Caco-2 (cell line): Measurements from ENCODE around the gene SFXN1. TPM values are rescaled to one million over a fixed set of nuclear protein-coding genes. Genes with fewer than 3 reads are reported as not detected.

Experiments
- BruUV-seq: library from RNA; stranded (reverse); fragments of 400-500 nt; replicated peaks from 2 replicates; lab custom pipeline; 2021; lab: Mats Ljungman, UMichigan
- CTCF ChIA-PET: fragments of 300-600 bp; sonication (Branson Sonifier 250); formaldehyde crosslinking; loops from one replicate; lab custom pipeline; 2022; ENCODE audit warnings: antibody characterized with exemption; lab: Charles Lee
- POLR2A ChIA-PET: fragments of 300-600 bp; sonication (Branson Sonifier 250); formaldehyde crosslinking; loops from one replicate; lab custom pipeline; 2022; ENCODE audit warnings: antibody characterized with exemption; lab: Charles Lee
- DNase-seq, 2 experiments: peaks; one replicate each; pipeline versions ENCODE4 v3.0.0 to v3.0.0-alpha.2; 2020 to 2022
- H3K27me3 ChIP-seq: replicated peaks from 2 replicates; pipeline ENCODE4 v1.6.0; 2011; ENCODE audit warnings: low read length; ENCODE audit not compliant: control insufficient read depth, insufficient read depth
- H3K36me3 ChIP-seq: 2 replicates; pipeline ENCODE4 v1.5.1; 2011; ENCODE audit warnings: low read length; ENCODE audit not compliant: control insufficient read depth, insufficient read depth
- H3K4me1 ChIP-seq: fragments of 250-450 bp; sonication (Bioruptor Pico); 2 replicates; pipeline ENCODE4 v1.5.1; 2020; ENCODE audit warnings: mild to moderate bottlenecking
- H3K4me3 ChIP-seq: 2 replicates; pipeline ENCODE4 v1.5.1; 2011; ENCODE audit warnings: low read depth, mild to moderate bottlenecking, control low read depth, low read length
- H3K9me3 ChIP-seq: fragments of 250-450 bp; sonication (Bioruptor Pico); 2 replicates; pipeline ENCODE4 v1.5.1; 2020; ENCODE audit warnings: mild to moderate bottlenecking, moderate library complexity
- H3K27ac Mint-ChIP-seq: one replicate; pipeline ENCODE4 v1.8.0; 2022; ENCODE audit warnings: mixed read lengths; ENCODE audit not compliant: unreplicated experiment
- H3K27me3 Mint-ChIP-seq: one replicate; pipeline ENCODE4 v1.8.0; 2022; ENCODE audit warnings: mixed read lengths; ENCODE audit not compliant: insufficient read depth, unreplicated experiment
- H3K36me3 Mint-ChIP-seq: one replicate; pipeline ENCODE4 v1.8.0; 2022; ENCODE audit warnings: mild to moderate bottlenecking, mixed read lengths; ENCODE audit not compliant: insufficient read depth, unreplicated experiment
- H3K4me1 Mint-ChIP-seq: one replicate; pipeline ENCODE4 v1.8.0; 2022; ENCODE audit warnings: low read depth, mixed read lengths; ENCODE audit not compliant: unreplicated experiment
- H3K4me3 Mint-ChIP-seq: one replicate; pipeline ENCODE4 v1.8.0; 2022; ENCODE audit warnings: mild to moderate bottlenecking, moderate library complexity, mixed read lengths; ENCODE audit not compliant: unreplicated experiment
- H3K9me3 Mint-ChIP-seq: one replicate; pipeline ENCODE4 v1.8.0; 2022; ENCODE audit warnings: mixed read lengths; ENCODE audit not compliant: unreplicated experiment
- intact Hi-C: fragments of 100-400 bp; cut with micrococcal nuclease; formaldehyde crosslinking; loops from one replicate; pipeline ENCODE4 v1.10.0; 2022; ENCODE audit not compliant: unreplicated experiment
- total RNA-seq: library from RNA; stranded (reverse); gene quantifications from 2 replicates; pipeline ENCODE4 v1.2.3, GENCODE V29; 2022
- TF ChIP-seq, protein P1 (sequence below), 2 experiments: fragments of 200-600 bp in 1 of 2; IDR thresholded peaks; 1 replicate in 1 of 2; 2 replicates in 1 of 2; pipeline versions ENCODE4 v1.5.1 to v1.8.0; 2011 to 2022; ENCODE audit warnings: antibody characterized with exemption in 1 of 2, control low read depth in 1 of 2, inconsistent platforms in 1 of 2, low read depth in 1 of 2, low read length in 1 of 2, mild to moderate bottlenecking in 1 of 2, moderate library complexity in 1 of 2; ENCODE audit not compliant: insufficient read depth in 1 of 2, severe bottlenecking in 1 of 2, unreplicated experiment in 1 of 2

Gene SFXN1
- total RNA-seq, 1 experiment from 2014 or later: 104 TPM

DNA sequence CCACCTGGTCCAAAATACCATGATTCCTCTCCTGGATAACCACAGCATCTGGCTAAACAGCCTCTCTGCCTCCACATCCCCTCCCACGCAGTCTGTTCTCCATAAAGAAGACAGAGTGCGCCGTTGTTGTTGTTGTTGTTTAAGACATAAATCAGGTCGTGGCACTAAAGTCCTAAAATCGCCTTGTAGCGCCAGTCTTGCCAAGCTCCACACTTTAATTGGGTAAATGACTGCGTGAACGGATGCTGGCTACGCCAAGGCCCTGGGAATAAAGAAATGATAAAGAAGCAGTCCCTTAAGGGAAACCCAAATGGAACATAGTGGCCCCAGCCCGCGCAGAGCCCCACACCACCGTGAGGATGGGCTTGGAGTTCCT is 364 bp upstream of the SFXN1 start:
- BruUV-seq: no TSS peak
- peaks cover 24% of the 10 kb centered on the region for H3K36me3 Mint-ChIP-seq
- H3K4me3 Mint-ChIP-seq: peak overlapping the region; percentile 95
- POLR2A ChIA-PET: interaction anchor here (0.6 to 1.0 kb wide), 4 partner anchors 8 to 727 kb away, joined by 3 to 8 read pairs (median 4); no protein-coding TSS in a partner anchor
- Histone ChIP-seq H3K4me1 (peaks cover 4% of the 10 kb centered on the region; the same call in 1 of the 2 replicates), H3K4me3 (peak overlapping the region; percentile 93), H3K27me3 (no peaks in the 10 kb centered on the region), H3K36me3 (no peaks in the 10 kb centered on the region), H3K9me3 (no peaks in the 10 kb centered on the region)
- H3K9me3 Mint-ChIP-seq: no peaks in the 10 kb centered on the region
- intact Hi-C loops: no loop called here
- H3K27ac Mint-ChIP-seq: no peak overlapping the region
- TF ChIP-seq, protein P1, sequence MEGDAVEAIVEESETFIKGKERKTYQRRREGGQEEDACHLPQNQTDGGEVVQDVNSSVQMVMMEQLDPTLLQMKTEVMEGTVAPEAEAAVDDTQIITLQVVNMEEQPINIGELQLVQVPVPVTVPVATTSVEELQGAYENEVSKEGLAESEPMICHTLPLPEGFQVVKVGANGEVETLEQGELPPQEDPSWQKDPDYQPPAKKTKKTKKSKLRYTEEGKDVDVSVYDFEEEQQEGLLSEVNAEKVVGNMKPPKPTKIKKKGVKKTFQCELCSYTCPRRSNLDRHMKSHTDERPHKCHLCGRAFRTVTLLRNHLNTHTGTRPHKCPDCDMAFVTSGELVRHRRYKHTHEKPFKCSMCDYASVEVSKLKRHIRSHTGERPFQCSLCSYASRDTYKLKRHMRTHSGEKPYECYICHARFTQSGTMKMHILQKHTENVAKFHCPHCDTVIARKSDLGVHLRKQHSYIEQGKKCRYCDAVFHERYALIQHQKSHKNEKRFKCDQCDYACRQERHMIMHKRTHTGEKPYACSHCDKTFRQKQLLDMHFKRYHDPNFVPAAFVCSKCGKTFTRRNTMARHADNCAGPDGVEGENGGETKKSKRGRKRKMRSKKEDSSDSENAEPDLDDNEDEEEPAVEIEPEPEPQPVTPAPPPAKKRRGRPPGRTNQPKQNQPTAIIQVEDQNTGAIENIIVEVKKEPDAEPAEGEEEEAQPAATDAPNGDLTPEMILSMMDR (IDR thresholded peaks at IDR 0.05; ENCODE audit: insufficient read depth in 1 of 2, low read depth in 1 of 2, low read length in 1 of 2, severe bottlenecking in 1 of 2, unreplicated experiment in 1 of 2): no peak
- CTCF ChIA-PET: interaction anchor here (0.6 to 1.1 kb wide), 2 partner anchors 9 to 13 kb away, joined by 4 to 5 read pairs; no protein-coding TSS in a partner anchor
- H3K27me3 Mint-ChIP-seq: no peaks in the 10 kb centered on the region
- DNase-seq: no peak
- peaks cover 21% of the 10 kb centered on the region for H3K4me1 Mint-ChIP-seq

DNA sequence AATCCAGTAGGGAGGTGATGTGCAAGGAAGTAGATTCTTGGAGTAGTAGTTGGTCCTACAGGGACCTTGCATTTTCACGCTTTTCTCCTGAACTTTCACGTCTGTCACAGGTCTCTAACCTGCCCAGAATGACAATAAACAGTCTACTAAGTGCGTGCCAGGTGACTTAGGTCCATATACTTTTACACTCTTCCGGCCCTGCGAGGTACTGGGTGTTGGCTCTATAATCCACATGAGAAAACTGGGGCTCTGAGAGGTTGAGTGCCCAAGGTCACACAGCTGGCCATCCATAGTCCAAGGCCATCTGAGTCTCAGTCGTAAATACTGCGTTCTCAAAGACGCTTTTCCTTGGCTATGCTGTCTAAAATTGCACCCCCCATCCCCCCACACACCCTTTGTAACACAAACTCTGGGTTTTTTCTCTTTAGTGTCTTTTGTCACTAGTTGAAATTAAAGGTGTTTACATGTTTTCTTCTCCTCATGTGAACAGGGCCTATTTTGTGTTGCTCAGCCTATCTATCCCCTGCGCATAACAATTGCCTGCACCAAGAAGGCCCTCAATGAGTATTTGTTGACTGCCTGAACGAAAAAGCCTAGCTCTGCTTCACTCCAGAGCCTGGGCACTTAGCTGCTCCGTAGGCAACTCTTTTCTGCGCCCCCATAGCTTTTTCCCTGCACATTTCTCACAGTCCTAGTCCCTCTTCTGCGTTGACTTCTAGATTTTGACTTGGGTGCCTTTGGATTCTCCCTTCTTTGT is 943 bp downstream of the SFXN1 start:
- POLR2A ChIA-PET: no interaction called here
- DNase-seq: no peak
- intact Hi-C loops: no loop called here

DNA sequence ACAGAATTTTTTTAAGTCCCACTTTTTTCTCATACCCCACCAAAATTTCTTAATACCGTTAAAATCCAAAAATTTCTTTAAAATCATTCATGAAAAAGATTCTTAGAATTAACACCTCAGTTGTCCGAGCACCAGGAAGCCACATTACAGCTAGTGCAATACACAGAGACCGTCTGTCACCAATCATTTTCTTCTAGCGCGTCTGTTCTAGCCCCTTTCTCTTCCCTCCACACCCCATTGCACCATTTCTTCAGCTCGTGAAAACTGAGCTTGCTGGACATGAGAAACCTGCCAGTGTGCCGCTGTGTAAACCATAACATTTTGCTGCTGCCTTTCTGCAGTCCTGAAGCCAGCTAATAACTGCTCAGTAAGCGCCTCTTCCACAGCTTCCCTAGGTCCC is 5.0 kb downstream of the SFXN1 start:
- Mint-ChIP-seq H3K27ac (peak overlapping the region; percentile 12), H3K36me3 (peaks cover 58% of the 10 kb centered on the region), H3K4me1 (peaks cover 23% of the 10 kb centered on the region), H3K4me3 (no peak overlapping the region), H3K9me3 (no peaks in the 10 kb centered on the region), H3K27me3 (no peaks in the 10 kb centered on the region)
- POLR2A ChIA-PET: no interaction called here
- Histone ChIP-seq H3K27me3 (no peaks in the 10 kb centered on the region), H3K4me1 (peaks cover 4% of the 10 kb centered on the region; the same call in 1 of the 2 replicates), H3K9me3 (no peaks in the 10 kb centered on the region), H3K36me3 (peaks cover 2% of the 10 kb centered on the region), H3K4me3 (no peak overlapping the region)
- intact Hi-C loops: no loop called here
- BruUV-seq: no TSS peak
- DNase-seq: no peak
- TF ChIP-seq, protein P1 (IDR thresholded peaks at IDR 0.05; ENCODE audit: insufficient read depth in 1 of 2, low read depth in 1 of 2, low read length in 1 of 2, severe bottlenecking in 1 of 2, unreplicated experiment in 1 of 2): no peak
- CTCF ChIA-PET: no interaction called here

More for the DNA sequence above, 943 bp downstream of the SFXN1 start:
- Mint-ChIP-seq H3K4me1 (peaks cover 31% of the 10 kb centered on the region), H3K9me3 (no peaks in the 10 kb centered on the region), H3K4me3 (peak overlapping the region; percentile 95), H3K36me3 (peaks cover 37% of the 10 kb centered on the region), H3K27me3 (no peaks in the 10 kb centered on the region), H3K27ac (peak overlapping the region; percentile 78)
- TSS peak; percentile 31 for BruUV-seq
- H3K27me3 ChIP-seq: no peaks in the 10 kb centered on the region
- peaks cover 4% of the 10 kb centered on the region; the same call in 1 of the 2 replicates for H3K4me1 ChIP-seq
- peak overlapping the region; percentile 93 for H3K4me3 ChIP-seq
- CTCF ChIA-PET: no interaction called here
- no peaks in the 10 kb centered on the region for H3K36me3 ChIP-seq
- TF ChIP-seq, protein P1 (IDR thresholded peaks at IDR 0.05; ENCODE audit: insufficient read depth in 1 of 2, low read depth in 1 of 2, low read length in 1 of 2, severe bottlenecking in 1 of 2, unreplicated experiment in 1 of 2): no peak
- no peaks in the 10 kb centered on the region for H3K9me3 ChIP-seq
